ENCODE measurements around the gene SLC22A4.

The SLC22A4 gene

DNA sequence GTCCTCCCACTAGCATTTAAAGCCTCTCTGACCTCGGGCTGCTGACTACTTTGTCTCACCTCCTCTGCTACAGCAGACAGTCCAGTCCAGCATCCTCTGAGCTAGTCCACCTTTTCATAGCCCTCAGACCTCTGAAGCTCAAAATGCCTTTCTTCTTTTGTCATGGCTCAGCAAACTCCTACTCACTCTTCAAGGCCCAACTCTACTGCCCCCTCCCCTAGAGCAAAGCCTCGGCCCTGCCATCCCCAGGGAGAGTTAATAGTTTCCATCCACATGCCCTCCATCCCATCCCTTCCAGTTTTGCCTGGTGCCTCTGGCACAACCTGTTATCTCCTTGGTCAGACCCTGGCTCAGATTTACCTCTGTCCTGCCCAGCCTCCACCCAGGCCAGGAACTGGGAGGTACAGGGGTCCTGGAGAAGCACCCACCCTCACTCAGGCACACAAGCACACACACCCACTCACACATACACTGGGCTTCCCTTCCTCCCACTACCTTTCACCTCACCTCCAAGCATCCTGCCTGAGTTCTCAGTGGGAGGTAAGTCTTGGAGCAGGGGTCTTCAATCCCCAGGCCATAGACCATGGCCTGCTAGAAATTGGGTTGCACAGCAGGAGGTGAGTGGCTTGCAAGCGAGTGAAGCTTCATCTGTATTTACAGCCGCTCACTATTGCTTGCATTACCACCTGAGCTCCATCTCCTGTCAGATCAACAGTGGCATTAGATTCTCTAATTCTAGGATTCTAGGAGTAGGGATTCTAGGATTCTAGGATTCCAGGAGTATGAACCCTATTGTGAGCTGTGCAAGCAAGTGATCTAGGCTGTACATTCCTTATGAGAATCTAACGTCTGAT is 18.6 kb upstream of the SLC22A4 start:
- DNase-seq (ENCODE audit: low read depth in 2 of 2): no peak

GRCh38 chr5:132277256-132277655 is 16.9 kb upstream of the SLC22A4 start:
- no peak for DNase-seq (ENCODE audit: low read depth in 2 of 2)

DNA sequence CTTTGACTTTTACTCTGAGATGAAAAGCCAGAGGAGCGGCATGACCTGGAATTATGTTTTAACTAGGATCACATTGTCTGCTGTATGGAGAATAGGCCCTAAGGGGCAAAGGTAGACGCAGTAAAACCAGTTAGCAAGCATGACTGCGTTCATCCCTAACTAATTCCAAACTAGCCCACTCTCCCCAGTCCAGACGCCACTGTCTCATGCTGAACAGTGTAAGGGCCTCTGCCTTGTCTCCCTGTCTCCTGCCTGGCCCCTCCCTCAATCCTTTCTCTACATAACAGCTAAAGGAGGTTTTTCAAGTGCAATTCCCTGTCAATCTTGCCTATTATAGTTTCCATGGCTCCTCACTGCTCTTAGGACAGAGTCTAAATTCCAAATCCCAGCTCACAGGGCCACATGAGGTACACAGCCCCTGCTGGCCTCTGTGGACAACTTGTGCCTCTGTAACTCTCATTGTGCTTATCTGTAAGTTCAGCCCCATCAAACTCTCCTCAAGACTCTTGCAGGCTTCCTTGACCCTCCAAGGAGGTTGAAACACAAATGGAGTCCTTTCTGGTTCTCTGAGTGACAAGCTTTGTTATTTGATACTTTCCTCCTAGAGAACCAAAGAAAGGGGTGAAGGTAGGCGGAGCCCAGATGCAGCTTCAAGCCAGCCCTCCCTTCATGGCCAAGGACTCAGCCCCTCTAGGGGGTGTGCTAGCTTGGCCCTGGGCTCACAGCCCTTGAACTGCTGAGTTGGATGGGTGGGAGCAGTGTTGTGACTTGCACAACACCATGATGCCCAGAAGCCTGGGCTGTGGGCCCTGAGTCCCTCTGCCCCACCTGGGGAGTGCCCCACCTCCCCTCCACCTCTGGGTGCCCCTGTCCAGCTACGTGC is 16.0 kb upstream of the SLC22A4 start:
- no peak for DNase-seq (ENCODE audit: low read depth in 2 of 2)

DNA sequence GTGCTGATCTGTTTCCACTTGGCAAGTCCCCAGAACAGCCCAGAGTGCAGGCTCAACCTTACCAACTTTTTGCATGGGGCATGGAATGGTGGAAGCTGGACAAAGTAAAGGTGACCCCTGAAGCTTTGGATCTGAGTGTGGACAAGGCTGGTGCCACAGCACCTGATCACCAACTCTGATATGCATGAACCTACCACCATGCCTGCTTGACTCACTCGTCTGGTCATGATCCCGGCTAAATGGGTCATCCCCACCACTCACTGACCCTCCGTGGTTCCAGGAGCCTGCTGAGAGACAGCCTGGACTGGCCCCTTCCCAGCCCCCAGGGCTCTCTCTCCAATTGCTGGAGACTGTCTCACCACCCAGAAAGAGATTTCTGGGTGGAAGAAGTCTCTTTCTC is 14.4 kb upstream of the SLC22A4 start:
- DNase-seq (ENCODE audit: low read depth in 2 of 2): no peak

- DNase-seq (ENCODE audit: low read depth in 2 of 2): no peak
Observed at GRCh38 chr5:132280371-132281240, 13.6 kb upstream of the SLC22A4 start.

DNA sequence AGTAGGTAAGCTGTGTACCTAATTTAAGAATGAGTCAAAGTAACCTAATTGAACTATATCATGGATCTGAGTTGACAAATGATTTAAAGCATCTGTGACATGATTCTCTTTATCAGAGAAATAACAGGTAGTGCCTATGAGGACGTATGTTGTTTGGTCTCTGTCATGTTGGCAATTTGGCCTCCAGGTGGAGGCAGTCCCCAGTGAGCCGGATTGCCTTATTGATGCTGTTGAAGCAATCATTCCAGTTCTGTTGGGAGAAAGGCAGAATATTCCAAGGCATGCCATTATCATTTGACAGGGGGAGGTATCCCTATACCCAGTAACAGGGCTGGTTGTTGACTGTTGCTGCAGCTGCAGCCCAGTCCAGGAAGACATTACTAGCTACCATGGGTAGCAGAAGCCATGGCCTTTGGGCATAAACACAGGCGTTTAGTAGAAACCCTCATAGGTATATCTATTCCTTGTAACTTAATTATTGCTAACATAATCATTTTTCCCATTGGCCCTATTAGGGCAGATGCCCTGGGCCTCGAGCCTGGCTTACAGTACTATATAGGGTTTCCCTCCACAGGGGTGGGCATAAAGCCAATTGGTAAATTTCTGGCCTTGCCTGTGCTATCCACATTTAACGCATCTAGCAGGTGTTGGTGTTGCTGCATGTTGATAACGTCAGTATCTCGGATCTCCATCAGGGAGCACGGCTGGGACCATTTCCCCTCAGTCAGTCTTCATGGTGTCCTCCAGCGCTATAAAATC is 12.2 kb upstream of the SLC22A4 start:
- no peak for DNase-seq (ENCODE audit: low read depth in 2 of 2)

- DNase-seq (ENCODE audit: low read depth in 2 of 2): peak in 1 of 2 experiments; percentile 14
Observed at GRCh38 chr5:132283423-132284043, 10.7 kb upstream of the SLC22A4 start.

GRCh38 chr5:132289097-132289496 is 5.1 kb upstream of the SLC22A4 start:
- no peak for DNase-seq (ENCODE audit: low read depth in 2 of 2)

DNA sequence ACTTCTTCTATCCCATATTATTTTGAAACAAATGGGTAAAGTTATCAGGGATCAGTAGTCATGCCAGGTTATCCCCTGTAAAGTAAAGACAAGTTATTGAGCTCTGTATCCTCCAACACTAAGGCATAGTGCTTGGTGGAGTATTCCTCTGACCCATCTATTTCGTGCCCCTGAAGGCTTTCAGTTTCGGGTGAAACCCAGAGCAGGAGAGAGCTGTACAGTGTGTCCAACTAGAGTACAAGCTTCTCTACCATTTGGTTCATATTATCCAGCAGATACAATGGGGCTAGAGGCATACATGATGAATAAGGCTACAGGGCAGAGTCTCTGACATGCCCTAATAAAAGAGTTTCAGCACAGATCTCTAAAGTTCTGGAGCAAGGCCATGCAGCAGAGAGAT is 3.2 kb upstream of the SLC22A4 start:
- no peak for DNase-seq (ENCODE audit: low read depth in 2 of 2)

- peak; percentile 73 to 74 for DNase-seq (ENCODE audit: low read depth in 2 of 2)
Observed at GRCh38 chr5:132293066-132293991, 865 bp upstream of the SLC22A4 start.

- DNase-seq (ENCODE audit: low read depth in 2 of 2): peak; percentile 46 to 49
Observed at GRCh38 chr5:132294728-132295504, 722 bp downstream of the SLC22A4 start.

- DNase-seq (ENCODE audit: low read depth in 2 of 2): no peak
Observed at GRCh38 chr5:132295505-132296411, 1.6 kb downstream of the SLC22A4 start.

GRCh38 chr5:132296412-132297016 is 2.3 kb downstream of the SLC22A4 start:
- no peak for DNase-seq (ENCODE audit: low read depth in 2 of 2)

DNA sequence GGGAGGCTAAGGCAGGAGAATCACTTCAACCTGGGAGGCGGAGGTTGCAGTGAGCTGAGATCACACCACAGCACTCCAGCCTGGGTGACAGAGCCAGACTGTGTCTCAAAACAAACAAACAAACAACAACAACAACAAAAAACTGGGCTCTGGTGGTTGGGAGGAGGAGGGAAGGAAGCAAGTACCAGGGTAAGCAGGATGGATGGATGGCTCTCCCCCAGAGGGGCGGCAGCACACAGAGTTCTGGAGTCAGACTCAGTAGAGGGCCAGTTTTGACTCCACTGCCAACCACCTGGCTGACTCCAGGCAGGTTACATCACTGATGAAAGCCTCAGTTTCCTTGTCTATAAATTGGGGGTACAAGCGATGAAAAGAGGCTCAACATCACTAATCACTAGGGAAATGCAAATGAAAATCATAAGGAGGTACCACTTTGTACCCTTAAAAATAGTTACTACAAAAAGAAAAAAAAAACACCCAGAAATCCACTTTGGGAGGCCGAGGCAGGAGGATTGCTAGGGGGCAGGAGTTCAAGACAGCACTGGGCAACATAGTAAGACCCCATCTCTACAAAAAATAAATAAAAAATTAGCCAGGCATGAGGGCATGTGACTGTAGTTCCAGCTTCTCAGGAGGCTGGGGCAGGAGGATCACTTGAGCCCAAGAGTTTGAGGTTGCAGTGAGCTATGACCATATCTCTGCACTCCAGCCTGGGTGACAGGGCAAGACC is 3.2 kb downstream of the SLC22A4 start:
- no peak for DNase-seq (ENCODE audit: low read depth in 2 of 2)

DNA sequence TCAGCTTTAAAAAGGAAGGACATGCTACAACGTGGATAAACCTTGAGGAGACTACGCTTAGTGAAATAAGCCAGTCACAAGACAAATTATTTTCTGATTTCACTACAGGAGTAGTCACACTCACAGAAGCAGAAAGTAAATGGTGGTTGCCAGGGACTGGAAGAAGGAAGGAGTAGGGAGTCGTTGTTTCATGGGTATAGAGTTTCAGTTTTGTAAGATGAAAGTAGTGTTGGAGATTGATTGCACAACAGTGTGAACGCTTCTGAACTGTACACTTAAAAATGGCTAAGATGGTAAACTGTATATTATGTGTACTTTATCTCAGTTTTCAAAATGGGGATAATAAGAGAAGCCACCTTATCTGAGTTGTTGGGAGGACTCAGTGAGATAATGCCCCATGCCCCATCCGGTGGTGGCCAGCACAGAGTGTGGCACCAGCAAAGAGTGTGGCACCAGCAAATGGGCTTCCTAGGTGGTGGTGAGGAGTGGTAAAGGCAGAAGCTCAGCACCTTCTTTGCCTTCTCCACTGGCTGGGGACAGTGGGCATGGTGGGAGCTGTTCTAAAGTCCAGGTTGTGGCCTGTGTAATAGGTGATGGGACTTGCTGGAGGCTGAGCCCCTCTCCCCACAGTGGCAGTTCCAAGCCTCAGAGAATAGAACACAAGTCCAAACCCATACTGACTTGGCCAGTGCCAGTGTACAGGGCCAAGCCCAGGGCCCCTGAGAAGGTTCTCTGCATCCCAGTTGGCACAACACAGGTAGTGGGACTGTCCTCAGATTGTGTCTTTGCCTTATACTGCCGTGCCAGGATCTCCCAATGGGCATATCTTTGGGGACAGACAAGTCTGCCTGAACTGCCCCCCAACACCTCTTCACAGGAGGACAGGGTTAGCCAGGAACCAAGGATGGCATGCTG is 4.4 kb downstream of the SLC22A4 start:
- no peak for DNase-seq (ENCODE audit: low read depth in 2 of 2)
